Epithelial cell of proximal tubule (primary cell): Measurements from ENCODE around the gene INTS11. TPM values are rescaled to one million over a fixed set of nuclear protein-coding genes. Genes with fewer than 3 reads are reported as not detected.

Experiments used
- DNase-seq: peaks from one replicate; pipeline ENCODE4 v3.0.0-alpha.2; 2011; ENCODE audit warnings: low read depth
- H3K4me3 ChIP-seq: 2 replicates; pipeline ENCODE4 v1.5.1; 2011; ENCODE audit warnings: low read depth, mild to moderate bottlenecking, low read length
- CTCF ChIP-seq: conservative IDR thresholded peaks from 2 replicates; pipeline ENCODE4 v1.5.1; 2012; ENCODE audit warnings: low read depth, mild to moderate bottlenecking, low read length
- total RNA-seq: library from RNA; depleted of rRNA; stranded (reverse); fragments of >200 nt; gene quantifications from 2 replicates; pipeline ENCODE4 v1.2.3, GENCODE V29; 2015

Gene INTS11
- total RNA-seq, 1 donor from 2014 or later: 58.7 TPM

- H3K4me3 ChIP-seq: no peak overlapping the region
- TF ChIP-seq CTCF: no peak
Observed at GRCh38 chr1:1315435-1315954, 9.0 kb downstream of the INTS11 start.

GRCh38 chr1:1314678-1315335 is 9.7 kb downstream of the INTS11 start:
- H3K4me3 ChIP-seq: no peak overlapping the region
- TF ChIP-seq CTCF: no peak
- DNase-seq: no peak

More at GRCh38 chr1:1315435-1315954, 9.0 kb downstream of the INTS11 start:
- DNase-seq: no peak

GRCh38 chr1:1314237-1314586 is 10.2 kb downstream of the INTS11 start:
- H3K4me3 ChIP-seq: no peak overlapping the region
- no peak for DNase-seq
- no peak for TF ChIP-seq CTCF

- DNase-seq: no peak
- H3K4me3 ChIP-seq: no peak overlapping the region
- TF ChIP-seq CTCF: no peak
Observed at GRCh38 chr1:1313500-1314236, 10.8 kb downstream of the INTS11 start.

GRCh38 chr1:1312450-1313314 is 11.8 kb downstream of the INTS11 start:
- no peak for TF ChIP-seq CTCF
- no peak overlapping the region for H3K4me3 ChIP-seq
- DNase-seq: no peak

- no peak overlapping the region for H3K4me3 ChIP-seq
- TF ChIP-seq CTCF: no peak
- no peak for DNase-seq
Observed at GRCh38 chr1:1311107-1312104, 13.1 kb downstream of the INTS11 start.
